Upper lobe of right lung (tissue), 1 donor: Measurements from ENCODE around the gene PROK1. TPM values are rescaled to one million over a fixed set of nuclear protein-coding genes. Genes with fewer than 3 reads are reported as not detected.

Experiments
- ATAC-seq: fragments of 200-7000 bp; cut with Tn5 transposase; one replicate; pipeline ENCODE4 v1.9.1; 2020; ENCODE audit warnings: mild to moderate bottlenecking, moderate library complexity
- DNase-seq: peaks from one replicate; pipeline ENCODE4 v3.0.0-alpha.2; 2020
- H3K27ac ChIP-seq: fragments of 200-600 bp; one replicate; pipeline ENCODE4 v1.8.0; 2022
- H3K27me3 ChIP-seq: fragments of 200-600 bp; one replicate; pipeline ENCODE4 v1.8.0; 2022; ENCODE audit warnings: mild to moderate bottlenecking
- H3K36me3 ChIP-seq: fragments of 200-600 bp; one replicate; pipeline ENCODE4 v1.8.0; 2022
- H3K4me1 ChIP-seq: fragments of 200-600 bp; one replicate; pipeline ENCODE4 v1.8.0; 2022
- H3K4me3 ChIP-seq: fragments of 200-600 bp; one replicate; pipeline ENCODE4 v1.8.0; 2022; ENCODE audit warnings: mild to moderate bottlenecking
- H3K9me3 ChIP-seq: fragments of 200-600 bp; one replicate; pipeline ENCODE4 v1.8.0; 2022
- CTCF ChIP-seq: fragments of 200-600 bp; IDR thresholded peaks from one replicate; pipeline ENCODE4 v1.8.0; 2022; ENCODE audit warnings: antibody characterized with exemption
- intact Hi-C: fragments of 100-400 bp; cut with DNase I; formaldehyde crosslinking; loops from one replicate; pipeline ENCODE4 v1.11.0; 2022
- total RNA-seq: library from RNA; stranded (reverse); fragmentation: NEBNext Ultra II Directional; extraction: Animal tissue kit (Norgen Biotek cat#: 25700); gene quantifications from one replicate; pipeline ENCODE4 v1.2.1, GENCODE V29; 2021
- donor health status: DM: no; HTN: yes; CAD: no; lungs with severe emphysema.

Gene PROK1
- total RNA-seq, 1 donor from 2014 or later = 0.41 TPM

GRCh38 chr1:110464340-110464739, 13.4 kb downstream of the PROK1 start:
- no peak for TF ChIP-seq CTCF
- no peak overlapping the region for H3K4me3 ChIP-seq
- no peaks in the 10 kb centered on the region for H3K36me3 ChIP-seq
- no peaks in the 10 kb centered on the region for H3K27me3 ChIP-seq
- no peaks in the 10 kb centered on the region for H3K4me1 ChIP-seq
- intact Hi-C loops = loop anchor here (5.0 kb wide), 1 partner anchor 262 kb away; no protein-coding TSS in a partner anchor
- DNase-seq (no peak), ATAC-seq (peak; percentile 52)
- peak overlapping the region; percentile 42 for H3K27ac ChIP-seq
- H3K9me3 ChIP-seq = no peaks in the 10 kb centered on the region

- no peaks in the 10 kb centered on the region for H3K9me3 ChIP-seq
- H3K4me1 ChIP-seq = no peaks in the 10 kb centered on the region
- TF ChIP-seq CTCF = no peak
- no peaks in the 10 kb centered on the region for H3K36me3 ChIP-seq
- DNase-seq (no peak), ATAC-seq (no peak)
- no peak overlapping the region for H3K27ac ChIP-seq
- no peak overlapping the region for H3K4me3 ChIP-seq
- intact Hi-C loops = no loop called here
- H3K27me3 ChIP-seq = no peaks in the 10 kb centered on the region
These were observed 14.3 kb downstream of the PROK1 start for GRCh38 chr1:110465038-110465813.

- no peak for DNase-seq
- intact Hi-C loops = no loop called here
These were observed 14.9 kb downstream of the PROK1 start for GRCh38 chr1:110465814-110466380.

GRCh38 chr1:110466646-110467280, 15.8 kb downstream of the PROK1 start:
- no peaks in the 10 kb centered on the region for H3K36me3 ChIP-seq
- no peaks in the 10 kb centered on the region for H3K27me3 ChIP-seq
- ATAC-seq (peak; percentile 37), DNase-seq (no peak)
- H3K9me3 ChIP-seq = no peaks in the 10 kb centered on the region
- H3K4me1 ChIP-seq = no peaks in the 10 kb centered on the region
- intact Hi-C loops = no loop called here
- no peak overlapping the region for H3K4me3 ChIP-seq
- TF ChIP-seq CTCF = no peak
- no peak overlapping the region for H3K27ac ChIP-seq

More at GRCh38 chr1:110465814-110466380, 14.9 kb downstream of the PROK1 start:
- Histone ChIP-seq H3K4me1 (no peaks in the 10 kb centered on the region), H3K4me3 (no peak overlapping the region), H3K27ac (no peak overlapping the region), H3K27me3 (no peaks in the 10 kb centered on the region), H3K9me3 (no peaks in the 10 kb centered on the region), H3K36me3 (no peaks in the 10 kb centered on the region)
- ATAC-seq = no peak
- TF ChIP-seq CTCF = no peak

GRCh38 chr1:110471131-110471530, 20.2 kb downstream of the PROK1 start:
- intact Hi-C loops = no loop called here
- Histone ChIP-seq H3K27ac (no peak overlapping the region), H3K9me3 (no peaks in the 10 kb centered on the region), H3K4me3 (no peak overlapping the region), H3K4me1 (peaks cover under 1% of the 10 kb centered on the region), H3K27me3 (no peaks in the 10 kb centered on the region), H3K36me3 (no peaks in the 10 kb centered on the region)
- DNase-seq (no peak), ATAC-seq (no peak)
- no peak for TF ChIP-seq CTCF
